ENCODE results near the gene RAD18. TPM values are rescaled to one million over a fixed set of nuclear protein-coding genes. Genes with fewer than 3 reads are reported as not detected.

The RAD18 gene
- total RNA-seq, 2 donors from 2014 or later = 18.2 to 20.8 TPM

DNA sequence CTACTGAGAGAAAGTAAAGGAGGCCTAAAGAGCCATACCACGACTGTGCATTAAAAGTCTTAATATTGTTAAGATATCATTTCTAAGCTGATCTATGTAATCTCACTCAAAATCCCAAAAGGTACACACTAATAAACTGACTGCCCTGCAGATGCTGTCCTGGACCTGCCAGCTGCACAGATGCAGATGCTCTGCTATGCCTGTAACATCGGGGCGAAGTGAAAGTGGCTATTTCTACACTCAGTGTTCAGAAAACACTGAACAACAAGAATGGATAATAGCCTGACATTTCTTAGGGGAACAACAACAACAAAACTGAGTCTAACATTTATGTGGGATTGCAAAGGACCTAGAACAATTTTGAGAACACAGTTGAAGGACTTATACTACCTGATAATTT is 31.9 kb downstream of the RAD18 start:
- H3K4me3 Mint-ChIP-seq = no peak overlapping the region
- Histone ChIP-seq H3K9ac (ENCODE audit: extremely low read depth, low read length, poor library complexity, severe bottlenecking) (no peak overlapping the region), H3K9me3 (ENCODE audit: control insufficient read depth, low read length) (peaks cover 3% of the 10 kb centered on the region), H3K27ac (ENCODE audit: low read depth, low read length) (no peak overlapping the region), H3K27me3 (ENCODE audit: control insufficient read depth, insufficient read depth, low read length, poor library complexity, severe bottlenecking) (no peaks in the 10 kb centered on the region), H3K36me3 (ENCODE audit: control insufficient read depth, insufficient read depth, low read length) (peaks cover 20% of the 10 kb centered on the region), H3K4me1 (ENCODE audit: control insufficient read depth, insufficient read depth, low read length) (no peaks in the 10 kb centered on the region), H3K4me3 (ENCODE audit: low read length) (no peak overlapping the region)
- TF ChIP-seq CTCF (conservative IDR thresholded peaks at IDR 0.05) = no peak
- 98 to 100% methylated on average over 2 to 3 of the region's 3 CpGs for WGBS, 2 experiments (ENCODE audit: insufficient coverage in 1 of 2, insufficient read length in 1 of 2)
- no peaks in the 10 kb centered on the region for H3K4me1 Mint-ChIP-seq
- H3K27me3 Mint-ChIP-seq (ENCODE audit: insufficient read depth) = no peaks in the 10 kb centered on the region
- H3K9me3 Mint-ChIP-seq = no peaks in the 10 kb centered on the region
- H3K36me3 Mint-ChIP-seq (ENCODE audit: low read depth) = peaks cover 14% of the 10 kb centered on the region
- no peak overlapping the region for H3K27ac Mint-ChIP-seq
- DNase-seq = no peak

GRCh38 chr3:8929860-8930259 is 33.4 kb downstream of the RAD18 start:
- Histone ChIP-seq H3K9ac (ENCODE audit: extremely low read depth, low read length, poor library complexity, severe bottlenecking) (no peak overlapping the region), H3K4me1 (ENCODE audit: control insufficient read depth, insufficient read depth, low read length) (no peaks in the 10 kb centered on the region), H3K27ac (ENCODE audit: low read depth, low read length) (no peak overlapping the region), H3K27me3 (ENCODE audit: control insufficient read depth, insufficient read depth, low read length, poor library complexity, severe bottlenecking) (no peaks in the 10 kb centered on the region), H3K4me3 (ENCODE audit: low read length) (no peak overlapping the region), H3K36me3 (ENCODE audit: control insufficient read depth, insufficient read depth, low read length) (peaks cover 8% of the 10 kb centered on the region), H3K9me3 (ENCODE audit: control insufficient read depth, low read length) (peaks cover 3% of the 10 kb centered on the region)
- Mint-ChIP-seq H3K27ac (no peak overlapping the region), H3K4me1 (no peaks in the 10 kb centered on the region), H3K36me3 (ENCODE audit: low read depth) (peaks cover 18% of the 10 kb centered on the region), H3K4me3 (no peak overlapping the region), H3K27me3 (ENCODE audit: insufficient read depth) (no peaks in the 10 kb centered on the region), H3K9me3 (no peaks in the 10 kb centered on the region)
- WGBS, 2 experiments (ENCODE audit: insufficient coverage in 1 of 2, insufficient read length in 1 of 2) = 81 to 94% methylated on average over 3 to 4 of the region's 4 CpGs
- no peak for TF ChIP-seq CTCF (conservative IDR thresholded peaks at IDR 0.05)
- no peak for DNase-seq

GRCh38 chr3:8914491-8914890 is 48.8 kb downstream of the RAD18 start:
- 81 to 95% methylated on average over 4 of the region's 4 CpGs for WGBS, 2 experiments (ENCODE audit: insufficient coverage in 1 of 2, insufficient read length in 1 of 2)
- Histone ChIP-seq H3K36me3 (ENCODE audit: control insufficient read depth, insufficient read depth, low read length) (peaks cover 26% of the 10 kb centered on the region), H3K27me3 (ENCODE audit: control insufficient read depth, insufficient read depth, low read length, poor library complexity, severe bottlenecking) (no peaks in the 10 kb centered on the region), H3K27ac (ENCODE audit: low read depth, low read length) (no peak overlapping the region), H3K9ac (ENCODE audit: extremely low read depth, low read length, poor library complexity, severe bottlenecking) (no peak overlapping the region), H3K9me3 (ENCODE audit: control insufficient read depth, low read length) (no peaks in the 10 kb centered on the region), H3K4me1 (ENCODE audit: control insufficient read depth, insufficient read depth, low read length) (no peaks in the 10 kb centered on the region), H3K4me3 (ENCODE audit: low read length) (no peak overlapping the region)
- TF ChIP-seq CTCF (conservative IDR thresholded peaks at IDR 0.05) = no peak
- Mint-ChIP-seq H3K27me3 (ENCODE audit: insufficient read depth) (no peaks in the 10 kb centered on the region), H3K4me3 (no peak overlapping the region), H3K4me1 (peaks cover 4% of the 10 kb centered on the region), H3K36me3 (ENCODE audit: low read depth) (peaks cover 10% of the 10 kb centered on the region), H3K27ac (no peak overlapping the region), H3K9me3 (no peaks in the 10 kb centered on the region)
- no peak for DNase-seq
